HPDE6-E6E7 (cell line): ENCODE results near the gene SLC41A1.

Source experiments
- DNase-seq: peaks from one replicate; pipeline ENCODE4 v3.0.0; 2011; ENCODE audit warnings: missing footprints; ENCODE audit errors: extremely low spot score

The SLC41A1 gene

GRCh38 chr1:205822397-205822796, 9.4 kb upstream of the SLC41A1 start:
- no peak for DNase-seq

DNA sequence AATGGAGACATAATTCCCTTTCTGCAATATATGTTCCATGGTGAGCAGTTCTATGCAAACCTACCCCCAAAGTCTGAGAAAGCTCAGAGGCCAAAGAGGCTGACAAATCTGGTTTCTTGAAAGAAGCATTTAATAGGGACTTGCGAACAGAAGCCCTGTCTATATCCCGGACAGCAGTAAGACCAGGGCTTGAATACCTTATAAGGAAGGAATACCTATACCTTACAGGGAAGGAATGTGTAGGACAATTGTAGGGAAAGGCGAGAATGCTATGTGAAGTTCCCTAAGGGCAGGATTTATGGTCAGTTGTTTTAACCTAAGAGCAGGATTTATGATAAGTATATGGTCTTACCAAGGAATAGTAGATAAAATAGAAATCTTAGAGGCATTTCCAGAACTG, 5.0 kb upstream of the SLC41A1 start:
- no peak for DNase-seq

GRCh38 chr1:205817364-205817763, 4.4 kb upstream of the SLC41A1 start:
- DNase-seq = no peak

DNA sequence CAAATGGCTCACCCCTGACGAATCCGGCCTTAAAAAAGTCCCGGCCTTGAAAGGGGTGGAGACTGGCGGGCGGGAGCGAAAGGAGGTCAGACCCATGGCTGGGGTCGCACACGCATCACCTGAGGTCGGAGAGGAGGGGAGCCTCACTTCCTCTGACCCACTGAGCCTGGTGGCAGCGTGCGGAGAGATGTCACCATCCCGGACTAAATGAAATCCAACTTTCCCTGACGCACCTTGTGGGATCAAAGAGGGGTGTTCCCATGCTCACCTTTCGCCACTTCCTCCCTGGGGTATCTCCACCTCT, 709 bp upstream of the SLC41A1 start:
- DNase-seq = no peak

DNA sequence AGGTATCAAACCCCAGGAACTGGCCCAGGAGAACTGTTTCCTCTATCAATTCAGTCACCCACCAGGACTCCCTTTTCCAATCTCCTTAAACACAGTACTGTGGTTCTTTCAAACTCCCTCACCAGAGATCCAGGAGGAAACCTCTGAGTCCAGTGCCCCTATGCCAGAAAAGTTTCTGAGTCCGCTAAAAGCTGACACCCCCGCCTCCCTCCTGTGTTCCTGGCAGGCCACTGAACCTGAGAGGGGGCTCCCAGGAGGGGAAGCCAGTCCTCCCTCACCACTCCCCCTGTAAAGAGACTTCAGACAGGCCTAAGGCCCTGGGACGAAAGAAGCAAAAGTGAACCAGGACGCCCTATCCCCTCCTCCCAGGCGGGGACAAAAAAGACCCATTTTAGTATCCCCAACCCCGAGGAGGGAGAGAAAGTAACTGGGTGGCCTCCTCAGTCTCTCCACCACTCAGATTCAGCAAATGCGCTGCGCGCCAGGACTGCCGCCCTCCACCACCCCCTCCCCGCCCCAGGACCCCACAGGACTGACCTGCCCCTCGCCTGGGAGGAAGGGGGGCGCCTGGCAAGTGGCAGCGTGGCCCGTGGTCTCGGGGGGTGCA, 624 bp downstream of the SLC41A1 start:
- peak; percentile 39 for DNase-seq

- no peak for DNase-seq
Observed at GRCh38 chr1:205811660-205812059, 1.3 kb downstream of the SLC41A1 start.

DNA sequence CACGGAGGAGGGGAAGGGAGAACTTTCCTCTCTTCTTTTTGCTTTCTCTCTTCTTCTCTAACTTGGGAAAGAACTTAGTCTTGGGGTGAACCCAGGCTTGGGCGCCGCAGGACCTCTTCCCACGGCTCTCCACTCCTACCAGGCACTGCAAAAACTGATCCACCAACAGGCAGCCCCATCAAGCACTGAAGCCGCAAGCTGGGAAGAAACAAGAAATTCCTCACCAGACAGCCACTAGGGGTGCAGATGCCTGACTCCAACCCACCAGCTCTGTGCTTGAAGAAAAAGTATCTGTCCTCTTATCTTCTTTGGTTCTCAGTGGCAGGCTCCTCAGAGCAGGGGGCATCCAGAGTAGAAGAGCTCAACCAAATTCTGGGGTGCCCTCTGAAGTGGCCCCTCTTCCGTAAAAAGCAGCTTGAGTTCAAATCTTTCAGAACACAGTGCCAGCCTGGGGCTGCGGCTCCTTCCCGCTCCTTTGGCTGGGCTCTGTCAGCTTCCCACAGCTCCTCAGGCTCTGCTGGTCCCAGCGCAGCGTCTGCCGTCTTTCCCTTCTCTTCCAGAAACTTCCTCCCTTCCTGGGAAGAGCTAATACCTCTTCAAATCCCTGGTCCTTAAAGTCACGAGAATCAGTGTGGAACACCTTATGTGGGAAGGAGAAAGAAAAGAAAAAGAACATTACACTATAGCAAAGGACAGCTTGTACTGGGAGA, 2.4 kb downstream of the SLC41A1 start:
- DNase-seq = no peak

- no peak for DNase-seq
Observed at GRCh38 chr1:205809942-205810345, 3.1 kb downstream of the SLC41A1 start.

- DNase-seq = no peak
Observed at GRCh38 chr1:205809469-205809868, 3.5 kb downstream of the SLC41A1 start.

DNA sequence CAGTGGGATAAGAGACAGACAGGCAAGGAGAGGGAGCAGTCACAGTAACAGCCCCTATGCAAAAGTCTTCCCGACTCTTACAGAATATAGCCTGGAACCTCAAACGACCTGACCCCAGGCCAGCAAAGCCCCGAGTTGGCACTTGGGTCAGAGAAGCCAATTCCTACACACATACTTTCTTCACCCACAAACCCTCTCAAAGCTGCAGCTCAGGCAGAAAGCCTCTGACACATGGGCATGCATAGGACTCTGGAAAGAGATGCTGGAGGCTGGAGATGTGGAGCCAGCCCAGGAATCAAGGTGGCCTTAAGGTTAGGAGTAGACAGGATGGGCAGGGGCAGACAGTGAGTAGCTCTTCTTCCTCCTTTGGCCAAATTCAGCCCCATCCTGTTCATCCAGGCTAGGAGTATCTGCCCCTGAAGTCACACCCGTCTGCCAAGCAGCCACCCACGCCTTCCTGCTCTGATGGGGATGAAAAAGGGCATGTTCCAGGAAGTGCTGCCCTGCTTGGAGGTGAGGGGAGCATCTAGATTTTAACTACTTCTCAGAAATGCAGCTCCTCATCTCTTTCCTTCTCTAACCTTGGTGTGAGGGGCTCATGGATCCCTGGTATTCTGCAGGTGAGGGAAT, 7.8 kb downstream of the SLC41A1 start:
- DNase-seq = no peak

GRCh38 chr1:205804605-205805004, 8.4 kb downstream of the SLC41A1 start:
- DNase-seq = no peak

DNA sequence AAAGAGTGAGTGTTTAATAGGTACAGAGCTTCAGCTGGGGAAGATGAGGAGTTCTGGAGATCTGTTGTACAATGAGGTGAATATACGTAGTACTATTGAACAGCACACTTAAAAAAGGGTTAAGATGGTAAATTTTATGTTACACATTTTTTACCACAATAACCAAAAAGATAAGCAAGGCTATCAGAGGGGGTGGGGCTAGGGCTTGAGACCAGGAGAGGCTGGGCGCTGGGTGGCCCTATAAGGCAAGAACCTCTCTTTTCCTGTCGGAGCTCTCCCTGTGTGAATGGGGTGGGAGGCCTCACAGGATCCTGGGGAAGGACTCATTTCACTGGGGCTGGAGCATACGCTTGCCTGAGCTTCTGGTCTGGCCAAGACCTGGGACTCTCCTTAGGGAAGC, 9.0 kb downstream of the SLC41A1 start:
- no peak for DNase-seq

GRCh38 chr1:205802060-205802459, 10.9 kb downstream of the SLC41A1 start:
- DNase-seq = no peak

GRCh38 chr1:205800981-205801703, 11.9 kb downstream of the SLC41A1 start:
- DNase-seq = no peak

- DNase-seq = no peak
Observed at GRCh38 chr1:205800427-205800826, 12.6 kb downstream of the SLC41A1 start.

DNA sequence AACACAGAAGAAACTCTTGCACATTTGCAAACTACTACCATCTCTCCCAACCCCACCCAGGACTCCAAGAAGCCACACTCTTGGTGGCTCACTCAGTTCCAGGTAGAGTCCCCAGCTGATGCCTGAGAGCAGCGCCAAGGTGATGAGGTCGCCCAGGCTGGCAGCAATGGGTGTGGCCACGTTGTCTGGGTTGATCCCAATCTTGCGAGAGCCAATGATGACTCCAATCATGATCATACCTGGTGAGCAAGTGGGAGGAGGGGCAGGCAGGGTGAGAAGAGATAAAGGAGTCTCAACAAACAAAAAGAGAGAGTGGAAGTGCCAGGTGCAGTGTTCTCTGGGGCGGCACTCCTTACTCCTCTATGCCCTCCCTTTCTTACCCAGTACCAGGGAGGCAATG, 14.4 kb downstream of the SLC41A1 start:
- peak; percentile 31 for DNase-seq

DNA sequence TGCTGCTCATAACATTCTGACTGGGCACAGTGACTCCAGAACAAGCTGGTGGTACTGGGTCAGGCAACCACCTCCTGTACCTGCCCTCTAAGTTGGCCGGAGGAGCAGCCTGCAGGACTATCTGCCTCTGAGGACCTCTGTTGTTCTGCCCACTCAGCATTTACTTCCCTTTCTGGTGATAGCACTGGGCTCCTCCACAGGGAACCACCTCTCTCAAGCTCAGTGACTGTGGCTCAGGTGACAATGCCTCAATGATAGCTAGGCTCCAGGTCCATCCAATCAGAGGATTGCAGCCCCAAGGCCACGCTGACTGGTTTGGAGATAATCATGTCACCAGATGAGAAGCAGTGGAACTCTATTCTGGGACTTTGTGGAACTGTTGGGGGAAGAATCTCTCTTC, 15.8 kb downstream of the SLC41A1 start:
- DNase-seq = no peak

GRCh38 chr1:205794011-205794730, 18.8 kb downstream of the SLC41A1 start:
- no peak for DNase-seq

- no peak for DNase-seq
Observed at GRCh38 chr1:205792961-205793673, 19.9 kb downstream of the SLC41A1 start.

DNA sequence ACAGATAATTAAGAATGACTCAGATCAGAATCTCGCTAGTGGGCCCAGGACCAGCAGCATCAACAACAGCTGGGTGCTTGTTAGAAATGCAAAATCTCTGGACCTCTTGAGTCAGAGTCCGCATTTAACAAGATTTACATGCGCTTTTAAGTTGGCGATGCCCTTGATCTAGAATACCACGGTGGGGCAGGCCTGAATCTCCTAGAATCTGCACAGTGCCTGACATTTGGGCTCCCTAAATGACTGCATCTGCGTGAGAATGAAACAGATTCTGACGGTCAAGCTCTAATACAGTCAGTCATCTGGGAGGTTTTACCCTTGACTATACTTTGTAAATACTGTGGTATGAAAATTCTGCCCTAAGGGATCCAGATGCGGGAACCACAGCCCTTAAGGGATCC, 20.5 kb downstream of the SLC41A1 start:
- DNase-seq = no peak

DNA sequence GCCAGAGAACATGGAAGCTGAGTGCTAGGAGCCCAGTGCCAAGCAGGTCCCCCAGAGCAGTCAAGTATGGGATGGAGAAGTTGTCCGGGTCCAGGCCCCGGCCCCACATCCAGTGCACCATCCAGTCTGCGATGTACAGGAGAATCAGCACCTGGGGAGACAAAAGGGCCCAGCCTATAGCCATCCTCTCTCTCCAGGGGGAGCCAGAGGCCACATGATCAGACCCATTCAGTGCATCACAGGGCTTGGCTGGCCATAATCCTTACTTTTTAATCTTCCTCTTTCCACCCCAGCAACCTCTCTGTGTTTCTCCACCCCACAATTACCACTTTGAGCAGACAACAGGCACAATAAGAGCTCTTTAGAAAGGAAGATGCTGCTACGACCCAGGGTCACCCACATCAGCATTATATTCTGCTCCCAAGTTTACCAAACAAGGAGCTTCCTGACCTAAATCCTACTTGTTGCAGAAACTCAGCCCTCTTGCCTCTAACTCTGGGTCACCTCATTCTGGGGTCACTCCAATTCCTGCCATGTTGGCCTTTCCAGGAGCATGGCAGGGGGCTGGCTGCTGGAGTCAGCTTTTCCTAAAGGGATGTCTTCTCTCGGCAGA, 21.3 kb downstream of the SLC41A1 start:
- peak; percentile 74 for DNase-seq
